Chondrocyte (in vitro differentiated cells): ENCODE results near the gene CYP39A1. TPM values are rescaled to one million over a fixed set of nuclear protein-coding genes. Genes with fewer than 3 reads are reported as not detected.
A peak's percentile ranks its signal among the peaks of the same experiment; 100 is the strongest.

ENCODE experiments used
- DNase-seq: peaks from one replicate; pipeline ENCODE4 v3.0.0; 2021; ENCODE audit warnings: mixed read lengths, low spot score
- H3K27ac Mint-ChIP-seq: one replicate; pipeline ENCODE4 v1.8.0; 2021; ENCODE audit warnings: mild to moderate bottlenecking, moderate library complexity, mixed read lengths; ENCODE audit not compliant: unreplicated experiment
- H3K27me3 Mint-ChIP-seq: 2 replicates; pipeline ENCODE4 v1.8.0; 2021; ENCODE audit warnings: low read depth, mixed read lengths
- H3K36me3 Mint-ChIP-seq: 2 replicates; pipeline ENCODE4 v1.8.0; 2021; ENCODE audit warnings: low read depth, mixed read lengths
- H3K4me1 Mint-ChIP-seq: 2 replicates; pipeline ENCODE4 v1.8.0; 2021; ENCODE audit warnings: low read depth, mild to moderate bottlenecking, mixed read lengths
- H3K4me3 Mint-ChIP-seq: one replicate; pipeline ENCODE4 v1.8.0; 2021; ENCODE audit warnings: mild to moderate bottlenecking, moderate library complexity, mixed read lengths; ENCODE audit not compliant: unreplicated experiment
- H3K9me3 Mint-ChIP-seq: 2 replicates; pipeline ENCODE4 v1.8.0; 2021; ENCODE audit warnings: low read depth, mixed read lengths
- CTCF ChIP-seq: fragments of 200-600 bp; sonication (generic); IDR thresholded peaks from 2 replicates; pipeline ENCODE4 v1.5.0; 2021; ENCODE audit warnings: antibody characterized with exemption, mild to moderate bottlenecking, moderate library complexity
- total RNA-seq: library from RNA; stranded (reverse); gene quantifications from 3 replicates; pipeline ENCODE4 v1.2.1, GENCODE V29; 2021

Gene CYP39A1
- total RNA-seq, 1 donor from 2014 or later: 0.62 TPM

GRCh38 chr6:46526607-46527006, 126.0 kb downstream of the CYP39A1 start:
- no peak overlapping the region for H3K4me3 Mint-ChIP-seq
- no peak overlapping the region for H3K27ac Mint-ChIP-seq
- no peak for DNase-seq
- peaks cover 52% of the 10 kb centered on the region for H3K4me1 Mint-ChIP-seq
- H3K27me3 Mint-ChIP-seq: no peaks in the 10 kb centered on the region
- H3K36me3 Mint-ChIP-seq: no peaks in the 10 kb centered on the region
- H3K9me3 Mint-ChIP-seq: peaks cover 2% of the 10 kb centered on the region
- no peak for TF ChIP-seq CTCF

GRCh38 chr6:46525583-46525982, 127.0 kb downstream of the CYP39A1 start:
- Mint-ChIP-seq H3K4me3 (no peak overlapping the region), H3K9me3 (peaks cover 8% of the 10 kb centered on the region), H3K27ac (no peak overlapping the region)

GRCh38 chr6:46521464-46521971, 131.1 kb downstream of the CYP39A1 start:
- no peak for DNase-seq
- no peaks in the 10 kb centered on the region for H3K36me3 Mint-ChIP-seq
- H3K4me3 Mint-ChIP-seq: no peak overlapping the region
- peaks cover 8% of the 10 kb centered on the region for H3K9me3 Mint-ChIP-seq
- H3K4me1 Mint-ChIP-seq: peaks cover 46% of the 10 kb centered on the region
- H3K27ac Mint-ChIP-seq: peak overlapping the region; percentile 92
- no peaks in the 10 kb centered on the region for H3K27me3 Mint-ChIP-seq
- no peak for TF ChIP-seq CTCF

More at GRCh38 chr6:46525583-46525982, 127.0 kb downstream of the CYP39A1 start:
- no peak for TF ChIP-seq CTCF
- Mint-ChIP-seq H3K36me3 (no peaks in the 10 kb centered on the region), H3K4me1 (peaks cover 53% of the 10 kb centered on the region), H3K27me3 (no peaks in the 10 kb centered on the region)
- DNase-seq: no peak

- Mint-ChIP-seq H3K4me3 (no peak overlapping the region), H3K27me3 (no peaks in the 10 kb centered on the region), H3K36me3 (no peaks in the 10 kb centered on the region), H3K4me1 (peaks cover 38% of the 10 kb centered on the region), H3K27ac (no peak overlapping the region), H3K9me3 (peaks cover 6% of the 10 kb centered on the region)
- no peak for TF ChIP-seq CTCF
- DNase-seq: no peak
These were observed 135.4 kb downstream of the CYP39A1 start for GRCh38 chr6:46517202-46517601.

- Mint-ChIP-seq H3K4me1 (peaks cover 45% of the 10 kb centered on the region), H3K36me3 (no peaks in the 10 kb centered on the region)
These were observed 139.1 kb downstream of the CYP39A1 start for GRCh38 chr6:46513533-46513932.

More at GRCh38 chr6:46513533-46513932, 139.1 kb downstream of the CYP39A1 start:
- H3K9me3 Mint-ChIP-seq: no peaks in the 10 kb centered on the region
- H3K4me3 Mint-ChIP-seq: no peak overlapping the region
- no peak for DNase-seq
- TF ChIP-seq CTCF: no peak
- no peak overlapping the region for H3K27ac Mint-ChIP-seq
- H3K27me3 Mint-ChIP-seq: no peaks in the 10 kb centered on the region
